SK-N-DZ (cell line): ENCODE data around the gene PDS5B.
"Not testable (repeated sequence)": the region's sequence is repeated elsewhere in the genome, so short reads cannot be mapped to it uniquely, and the experiment has no call there.

ENCODE experiments used
- DNase-seq: peaks from one replicate; pipeline ENCODE4 v3.0.0-alpha.2; 2015; ENCODE audit warnings: low spot score

Gene PDS5B

DNA sequence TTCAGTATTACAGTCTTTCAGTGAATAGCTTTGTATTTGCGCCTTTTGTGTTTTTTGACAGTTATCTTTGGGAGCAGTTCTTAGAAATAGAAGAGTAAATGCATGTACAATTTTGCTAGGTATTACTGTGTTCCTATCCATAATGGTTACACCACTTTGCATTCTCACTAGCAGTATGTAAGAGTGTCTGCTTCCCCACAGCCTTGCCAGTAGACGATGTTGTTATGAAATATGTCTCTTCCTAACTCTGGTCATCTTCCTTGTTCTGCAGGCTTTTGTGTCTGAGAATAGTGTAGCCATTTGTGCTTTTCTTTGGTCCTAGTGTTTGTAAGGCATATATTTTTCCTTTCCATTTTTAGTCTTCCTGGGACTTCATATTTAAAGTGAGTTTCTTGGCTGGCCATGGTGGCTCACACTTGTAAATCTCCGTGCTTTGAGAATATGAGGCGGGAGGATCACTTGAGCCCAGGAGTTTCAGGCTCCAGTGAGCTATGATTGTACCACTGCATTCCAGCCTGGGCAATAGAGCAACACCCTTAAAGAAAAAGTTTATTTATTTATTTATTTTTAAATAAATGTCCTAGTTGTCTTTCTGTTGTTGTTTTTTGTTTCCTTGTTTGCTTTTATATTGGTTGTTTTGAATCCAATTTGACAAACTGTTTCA is 140.3 kb downstream of the PDS5B start:
- no peak for DNase-seq

DNA sequence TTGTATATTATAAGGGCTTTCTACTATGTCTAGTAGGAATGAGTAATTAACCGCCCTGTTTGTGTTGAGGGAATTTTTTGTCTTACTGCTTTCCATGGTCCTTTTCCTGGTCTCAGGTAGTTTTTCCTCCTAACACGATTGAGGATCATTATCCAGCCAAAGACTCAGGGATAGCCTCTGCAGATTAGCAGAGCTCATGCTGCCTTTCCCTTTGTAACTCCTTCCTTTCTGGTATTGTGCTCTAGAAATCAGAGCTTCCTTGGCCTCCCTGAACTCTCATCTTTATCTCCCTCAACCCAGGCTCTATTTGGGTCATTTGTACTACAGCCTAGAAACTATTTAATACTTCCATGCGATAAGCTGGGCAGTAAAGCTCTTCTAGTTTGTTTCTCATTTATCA is 142.1 kb downstream of the PDS5B start:
- DNase-seq, result no peak

DNA sequence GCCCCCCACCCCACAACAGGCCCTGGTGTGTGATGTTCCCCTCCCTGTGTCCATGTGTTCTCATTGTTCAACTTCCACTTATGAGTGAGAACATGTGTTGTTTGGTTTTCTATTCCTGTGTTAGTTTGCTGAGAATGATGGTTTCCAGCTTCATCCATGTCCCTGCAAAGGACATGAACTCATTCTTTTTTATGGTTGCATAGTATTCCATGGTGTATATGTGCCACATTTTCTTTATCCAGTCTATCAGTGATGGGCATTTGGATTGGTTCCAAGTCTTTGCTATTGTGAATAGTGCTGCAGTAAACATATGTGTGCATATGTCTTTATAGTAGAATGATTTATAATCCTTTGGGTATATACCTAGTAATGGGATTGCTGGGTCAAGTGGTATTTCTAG is 142.8 kb downstream of the PDS5B start:
- DNase-seq, result not testable (repeated sequence)

DNA sequence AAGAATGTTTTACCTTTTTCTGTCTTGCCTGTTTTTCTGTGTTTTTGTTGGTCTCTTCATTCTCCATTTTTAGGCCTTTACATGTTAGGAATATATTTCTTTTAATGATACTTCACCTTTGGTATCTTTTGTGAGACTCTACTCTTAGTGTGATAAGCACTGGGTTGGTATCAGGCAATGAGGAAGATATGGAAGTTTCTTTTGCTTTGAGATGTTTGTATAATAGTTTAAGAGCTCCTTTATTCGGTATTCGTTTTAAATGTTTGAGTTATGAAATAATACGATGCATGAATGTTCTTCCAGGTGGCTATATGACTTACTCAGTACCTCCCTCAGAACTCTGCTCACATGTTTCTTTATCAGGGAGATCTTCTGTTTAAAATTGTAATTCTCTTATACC is 144.8 kb downstream of the PDS5B start:
- no peak for DNase-seq

DNA sequence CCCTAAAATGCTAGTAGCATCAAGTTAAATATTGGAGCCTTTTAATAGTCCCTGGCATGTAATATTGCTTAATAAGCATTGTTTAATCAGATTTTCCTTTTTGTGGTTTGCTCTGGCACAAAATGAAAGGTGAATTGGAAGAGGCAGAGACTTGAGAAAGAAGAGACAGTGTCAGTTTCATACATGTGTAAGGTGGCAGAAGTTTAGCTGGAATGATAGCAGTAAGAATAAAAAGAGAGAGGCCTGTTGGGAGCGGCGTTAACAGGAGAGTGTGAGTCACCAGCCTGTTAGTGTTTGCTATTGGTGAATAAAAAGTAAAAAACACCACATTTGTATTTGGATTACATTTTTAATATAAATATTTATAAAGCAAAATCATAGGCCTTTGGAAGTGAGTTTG is 145.3 kb downstream of the PDS5B start:
- DNase-seq, result no peak

DNA sequence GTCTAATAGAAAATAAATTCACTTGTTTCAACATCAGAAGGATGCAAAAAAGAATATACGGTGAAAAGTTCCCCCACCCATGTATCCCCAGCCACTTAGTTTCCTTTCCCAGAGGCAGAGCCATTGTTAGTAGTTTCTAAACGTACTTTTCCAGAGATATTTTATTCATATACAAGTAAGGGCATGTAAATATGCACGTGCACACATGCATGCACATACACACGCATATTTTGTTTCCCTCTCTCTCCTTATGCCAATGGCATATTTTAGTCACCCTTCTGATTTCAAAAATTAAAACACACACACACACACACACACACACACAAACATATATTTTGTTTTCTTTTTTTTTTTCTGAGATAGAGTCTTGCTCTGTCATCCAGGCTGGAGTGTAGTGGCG is 147.4 kb downstream of the PDS5B start:
- no peak for DNase-seq

DNA sequence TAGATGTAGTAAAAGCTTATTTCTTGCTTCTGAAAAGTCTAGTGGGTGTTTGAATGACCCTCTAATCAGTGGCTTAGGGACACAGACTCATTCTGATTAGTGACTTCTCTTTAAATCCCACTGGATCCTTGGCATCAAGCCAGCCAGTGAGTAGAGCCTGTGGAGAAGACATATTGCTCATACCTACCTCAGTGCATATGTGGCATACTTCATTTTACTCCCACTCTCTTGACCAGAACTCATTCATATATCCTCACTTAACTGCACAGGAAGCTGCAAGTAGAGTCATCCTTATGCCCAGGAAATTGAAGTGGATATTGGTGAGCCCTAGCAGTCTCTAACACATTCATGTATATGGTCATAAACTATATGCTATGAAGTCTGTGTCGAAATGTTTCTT is 148.3 kb downstream of the PDS5B start:
- no peak for DNase-seq

DNA sequence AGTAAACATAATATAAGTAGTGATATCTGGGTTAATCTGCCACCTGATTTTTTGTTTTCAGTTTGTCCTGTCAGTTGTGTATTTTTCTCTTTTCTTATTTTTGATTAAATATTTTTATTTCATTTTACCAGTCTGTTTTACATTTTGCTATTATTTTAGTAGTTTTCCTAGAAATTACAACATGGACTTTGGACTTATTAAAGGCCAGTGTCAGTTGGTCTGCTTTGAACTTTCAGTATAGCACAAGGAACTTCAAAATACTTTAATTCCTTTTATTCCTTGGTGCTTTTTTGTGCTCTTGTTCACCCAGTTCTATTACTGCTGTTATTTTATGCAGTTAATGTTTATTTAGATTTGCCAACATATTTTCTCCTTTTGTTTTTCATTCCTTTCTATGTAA is 149.6 kb downstream of the PDS5B start:
- no peak for DNase-seq

DNA sequence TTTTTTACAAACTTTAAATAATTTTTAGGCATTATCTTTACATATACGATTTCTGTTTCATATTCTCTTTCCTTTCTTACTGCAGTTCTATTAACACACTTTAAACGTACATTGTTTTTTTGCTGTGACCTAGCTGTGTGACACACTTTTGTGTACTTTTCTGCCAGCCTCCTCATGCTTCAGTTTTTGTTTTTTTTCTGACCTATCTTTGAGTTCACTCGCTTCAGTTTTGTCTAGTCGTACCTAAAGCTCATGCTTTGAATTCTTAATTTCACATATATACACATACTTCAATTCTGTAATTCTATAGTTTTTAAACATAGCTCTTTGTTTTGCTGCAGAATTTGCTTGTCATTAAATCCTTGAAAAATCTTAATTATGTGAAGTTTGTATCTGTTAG is 150.4 kb downstream of the PDS5B start:
- no peak for DNase-seq

DNA sequence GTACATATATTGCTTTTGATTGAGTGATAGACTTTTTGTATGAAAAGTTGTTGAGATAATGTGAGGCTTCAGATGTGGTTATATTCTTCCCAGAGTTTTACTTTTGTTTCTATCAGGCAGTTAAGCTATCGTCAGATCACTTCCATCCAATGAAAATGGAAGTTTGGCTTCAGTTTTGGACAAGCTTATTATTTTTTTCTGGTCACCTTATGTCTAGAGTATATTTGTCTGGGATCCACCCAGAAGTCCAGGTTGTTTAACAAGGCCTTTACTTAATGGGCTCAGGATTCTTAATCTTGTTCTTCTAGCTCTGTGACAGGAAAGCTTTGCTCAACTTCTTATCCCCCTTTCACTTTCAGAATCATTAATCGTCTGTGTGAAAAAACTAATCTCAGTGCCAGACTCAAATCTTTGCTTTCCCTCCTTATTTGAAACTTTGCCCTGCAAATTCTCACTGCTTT is 150.9 kb downstream of the PDS5B start:
- no peak for DNase-seq

DNA sequence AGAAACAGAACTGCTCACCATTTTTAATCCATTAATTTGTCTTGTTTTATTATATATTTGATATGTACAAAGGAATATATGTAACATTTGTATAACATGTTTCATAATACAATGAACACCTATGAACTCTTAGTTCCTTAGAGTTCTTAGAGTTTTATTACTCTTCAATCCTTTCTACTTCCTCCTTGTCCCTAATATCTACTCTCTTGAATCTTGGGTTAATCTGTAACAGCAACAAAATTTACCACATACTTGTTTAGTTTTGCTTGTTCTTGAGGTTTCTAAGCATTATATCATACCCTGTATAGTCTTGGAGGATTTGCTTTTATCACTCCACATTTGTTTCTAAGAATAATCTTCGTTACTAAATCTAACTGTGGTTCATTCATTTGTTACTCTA is 151.4 kb downstream of the PDS5B start:
- DNase-seq, result no peak

DNA sequence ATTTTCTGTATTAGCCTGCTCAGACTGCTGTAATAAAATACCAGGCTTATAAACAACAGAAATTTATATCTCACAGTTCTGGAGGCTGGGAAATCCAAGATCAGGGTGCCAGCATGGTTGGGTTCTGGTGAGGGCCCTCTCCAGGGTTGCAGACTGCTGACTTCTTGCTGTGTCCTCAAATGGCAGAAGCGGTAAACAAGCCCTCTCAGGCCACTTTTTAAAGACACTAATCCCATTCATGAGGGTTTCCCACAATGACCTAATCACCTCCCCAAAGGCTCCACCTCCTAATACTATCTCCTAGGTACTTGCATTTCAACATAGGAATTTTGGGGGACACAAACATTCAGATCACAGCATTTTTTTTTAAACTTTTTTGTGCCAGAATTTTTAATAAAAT is 159.3 kb downstream of the PDS5B start:
- DNase-seq, result no peak

DNA sequence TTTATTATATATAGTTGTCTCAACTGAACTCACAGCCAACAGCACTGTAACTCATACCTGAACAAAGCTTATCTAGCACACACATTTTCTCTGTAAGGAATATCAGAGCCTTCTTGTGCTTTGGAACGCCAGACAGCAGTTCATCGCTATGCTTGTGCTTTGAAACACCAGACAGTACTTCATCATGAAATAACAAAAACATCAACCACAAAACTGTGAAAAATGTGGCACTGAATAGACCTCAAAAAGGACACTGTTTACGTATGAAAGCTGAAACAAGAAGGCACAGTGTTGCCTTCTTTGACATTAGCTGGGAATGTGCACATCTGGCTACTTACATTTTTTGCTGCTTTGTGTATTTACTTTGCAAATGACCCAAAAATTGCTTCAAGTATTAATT is 160.2 kb downstream of the PDS5B start:
- no peak for DNase-seq

DNA sequence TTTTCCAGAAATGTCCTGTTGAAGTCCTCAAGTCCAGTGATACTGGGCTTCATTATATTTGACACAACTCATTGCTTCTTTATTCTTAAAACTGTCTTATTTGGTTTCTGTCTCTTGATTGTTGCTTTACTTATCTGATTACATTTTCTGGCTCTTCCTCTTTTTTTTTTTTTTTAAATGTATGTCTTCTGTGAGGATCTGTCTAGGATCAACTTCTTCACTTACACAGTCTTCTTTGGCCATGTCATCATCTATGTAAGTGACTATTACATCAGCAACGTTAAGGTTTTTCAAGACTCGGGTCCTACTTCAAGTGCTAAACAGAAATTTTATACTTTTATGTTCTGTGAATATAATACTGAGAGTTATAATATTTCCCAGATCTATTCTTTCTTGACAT is 162.1 kb downstream of the PDS5B start:
- no peak for DNase-seq

DNA sequence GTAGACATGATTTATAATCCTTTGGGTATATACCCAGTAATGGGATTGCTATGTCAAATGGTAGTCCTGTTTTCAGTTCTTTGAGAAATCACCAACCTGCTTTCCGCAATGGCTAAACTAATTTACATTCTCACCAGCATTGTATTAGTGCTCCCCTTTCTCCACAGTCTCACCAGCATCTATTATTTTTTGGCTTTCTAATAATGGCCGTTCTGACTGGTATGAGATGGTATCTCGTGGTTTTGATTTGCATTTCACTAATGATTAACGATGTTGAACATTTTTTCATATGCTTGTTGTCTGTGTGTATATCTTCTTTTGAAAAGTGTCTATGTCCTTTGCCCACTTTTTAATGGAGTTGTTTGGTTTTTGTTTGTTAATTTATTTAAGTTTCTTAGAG is 165.1 kb downstream of the PDS5B start:
- DNase-seq, result no peak

DNA sequence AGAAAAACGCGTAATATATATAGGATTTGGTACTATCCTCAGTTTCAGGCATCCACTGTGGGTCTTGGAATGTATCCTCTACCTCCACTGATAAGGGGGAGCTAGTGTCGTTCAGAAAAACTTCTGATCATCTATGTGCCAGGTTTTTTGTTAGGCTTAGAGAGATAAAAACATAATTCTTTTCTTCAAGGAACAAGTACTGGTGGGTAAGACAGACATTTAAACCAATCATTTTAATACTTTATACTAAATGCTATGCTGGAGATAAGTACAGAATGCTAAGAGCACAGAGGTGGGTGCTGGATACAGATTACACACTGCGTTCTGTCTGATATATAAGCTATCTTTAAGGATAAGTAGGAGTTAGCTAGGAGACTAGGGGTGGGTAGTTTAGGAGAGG is 166.1 kb downstream of the PDS5B start:
- DNase-seq, result no peak

DNA sequence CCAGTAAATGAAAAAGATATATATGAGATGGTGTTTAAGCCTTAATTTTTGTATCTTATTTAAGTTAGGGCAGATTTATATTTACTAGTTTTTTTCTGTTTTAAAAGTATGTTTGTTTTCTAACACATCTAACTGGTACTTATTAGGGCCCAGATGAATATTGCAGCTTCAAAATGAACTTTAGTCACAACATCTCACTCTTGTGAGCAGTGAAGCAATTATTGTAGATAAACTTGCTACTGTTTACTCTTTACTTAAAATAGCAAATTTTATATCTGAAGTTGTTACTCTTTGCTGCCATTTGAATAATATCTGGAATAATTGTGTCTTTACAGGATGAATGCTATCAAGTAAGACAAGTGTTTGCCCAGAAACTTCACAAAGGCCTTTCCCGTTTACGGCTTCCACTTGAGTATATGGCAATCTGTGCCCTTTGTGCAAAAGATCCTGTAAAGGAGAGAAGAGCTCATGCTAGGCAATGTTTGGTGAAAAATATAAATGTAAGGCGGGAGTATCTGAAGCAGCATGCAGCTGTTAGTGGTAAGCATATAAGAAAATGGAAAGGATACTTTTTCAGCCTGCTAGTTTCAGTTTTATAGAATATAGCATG is 166.8 kb downstream of the PDS5B start:
- no peak for DNase-seq

DNA sequence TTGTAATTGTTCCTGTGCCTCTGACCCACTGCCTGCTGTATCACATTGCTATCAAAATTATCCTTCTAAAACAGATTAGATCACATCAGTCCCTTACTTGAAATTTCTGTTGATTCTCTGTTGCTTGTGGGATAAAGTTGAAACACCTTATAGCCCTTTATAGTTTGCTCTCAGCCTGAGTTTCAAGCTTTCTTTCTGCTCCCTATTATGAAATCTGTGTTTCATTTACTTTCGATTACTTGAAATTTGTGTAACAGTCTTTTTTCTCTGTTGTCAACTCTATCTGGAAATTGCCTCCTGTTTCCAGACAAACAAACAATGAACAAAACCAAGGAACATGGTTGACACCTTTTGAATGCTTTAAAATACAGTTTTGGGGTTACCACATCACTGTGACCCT is 167.9 kb downstream of the PDS5B start:
- DNase-seq, result no peak

DNA sequence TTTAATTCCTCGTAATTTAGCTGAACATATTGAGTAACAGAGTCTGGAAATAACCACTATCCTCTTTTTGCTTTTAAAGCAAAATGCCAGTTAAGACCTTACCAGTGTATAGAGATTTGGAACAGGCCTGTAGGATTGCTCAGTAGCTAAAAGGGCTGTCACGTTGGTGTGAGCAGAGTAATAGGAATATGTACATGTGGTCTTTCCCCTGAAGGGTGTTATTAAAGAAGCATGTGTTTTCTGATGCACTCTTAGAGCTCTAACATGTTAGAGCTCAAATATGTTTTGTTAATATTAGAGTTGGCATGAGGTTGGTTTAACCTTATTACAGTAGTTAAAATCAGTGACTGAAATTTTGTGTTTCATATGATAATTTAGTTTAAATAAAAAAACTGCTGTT is 172.9 kb downstream of the PDS5B start:
- no peak for DNase-seq

DNA sequence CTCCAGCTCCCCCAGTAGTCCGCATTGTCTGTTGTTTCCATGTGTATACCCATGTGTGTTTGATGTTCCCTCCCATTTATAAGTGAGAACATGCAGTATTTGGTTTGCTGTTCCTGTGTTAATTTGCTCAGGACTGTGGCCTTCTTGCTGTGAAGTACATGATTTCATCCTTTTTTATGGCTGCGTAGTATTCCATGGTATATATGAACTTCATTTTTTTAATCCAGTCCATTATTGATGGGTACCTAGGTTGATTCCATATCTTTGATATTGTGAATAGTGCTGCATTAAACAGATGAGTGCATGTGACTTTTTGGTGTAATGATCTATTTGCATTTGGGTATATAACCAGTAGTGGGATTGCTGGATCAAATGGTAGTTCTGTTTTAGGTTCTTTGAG is 175.2 kb downstream of the PDS5B start:
- no peak for DNase-seq

DNA sequence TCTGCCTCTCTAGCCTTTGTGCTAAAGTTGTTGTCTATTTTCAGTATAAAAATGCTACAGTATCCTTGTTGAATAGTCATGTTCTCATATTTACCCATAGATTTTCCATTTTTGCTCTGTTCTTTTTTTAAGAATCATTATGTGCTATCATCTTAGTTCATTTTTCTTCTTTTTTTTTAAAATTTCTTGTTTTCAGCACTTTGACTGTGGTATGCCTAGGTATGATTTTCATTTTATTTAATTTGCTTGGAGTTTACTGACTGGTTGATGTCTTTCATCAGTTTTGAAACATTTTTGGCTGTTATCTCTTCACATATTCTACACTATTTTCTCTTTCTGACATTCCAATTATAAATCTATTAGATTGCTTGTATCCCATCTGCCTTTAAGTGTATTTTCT is 192.9 kb downstream of the PDS5B start:
- no peak for DNase-seq

DNA sequence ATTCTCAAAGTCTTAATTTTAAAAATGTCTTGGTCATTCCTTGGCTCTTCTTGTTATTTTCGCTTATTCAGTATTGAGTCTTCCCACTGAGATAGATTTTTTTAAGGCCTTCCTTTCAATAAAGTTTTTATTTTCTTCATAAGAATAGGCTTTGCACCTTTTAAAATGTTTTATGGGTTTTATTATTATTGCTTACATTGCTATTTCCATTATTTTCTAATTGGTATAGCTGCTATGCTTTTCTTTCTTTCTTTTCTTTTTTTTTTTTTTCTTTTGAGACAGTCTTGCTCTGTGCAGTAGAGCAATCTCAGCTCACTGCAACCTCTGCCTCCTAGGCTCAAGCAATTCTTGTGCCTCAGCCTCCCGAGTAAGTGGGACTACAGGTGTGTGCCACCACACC is 195.7 kb downstream of the PDS5B start:
- DNase-seq, result no peak

DNA sequence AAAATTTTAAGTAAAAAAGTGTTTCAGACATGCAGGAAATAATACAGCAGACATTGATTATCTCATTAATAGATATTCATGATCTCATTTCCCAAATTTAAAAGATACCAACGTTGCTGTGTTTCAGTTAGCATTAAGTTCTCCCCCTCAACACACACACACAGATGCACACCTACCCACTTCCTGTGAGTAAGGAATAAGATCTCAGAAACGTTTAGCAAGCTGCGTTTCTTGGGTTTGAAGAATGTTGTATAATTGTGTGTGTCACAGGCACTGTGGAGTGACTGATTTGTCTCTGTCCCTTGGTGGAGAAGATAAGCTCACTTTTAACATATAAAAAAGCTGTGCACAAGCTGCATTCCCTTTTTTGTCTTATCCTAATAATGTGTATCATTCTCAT is 196.8 kb downstream of the PDS5B start:
- DNase-seq, result no peak

DNA sequence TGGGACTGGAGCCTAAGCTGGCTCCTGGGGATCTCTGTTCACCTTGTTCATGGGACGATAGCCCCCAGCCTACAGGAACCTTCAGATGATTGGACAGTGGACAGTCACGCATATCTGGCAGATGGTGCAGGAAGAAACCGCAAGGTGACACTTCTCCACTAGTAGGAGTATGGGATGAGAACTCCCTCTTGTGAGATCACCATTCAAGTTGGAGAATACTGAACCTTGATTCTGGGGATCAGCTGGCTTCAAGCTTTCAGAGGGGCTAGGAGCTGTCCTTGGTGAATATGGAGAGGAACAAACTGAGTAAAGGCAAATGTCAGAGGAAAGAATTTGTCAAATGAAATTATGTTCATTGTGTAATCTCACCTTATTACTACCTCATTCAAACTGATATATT is 204.5 kb downstream of the PDS5B start:
- DNase-seq, result peak; percentile 11
